Activated T-helper 1 cell treated with anti-CD3 and anti-CD28 coated beads, Interleukin-12 subunit alpha, Interleukin-12 subunit beta, Interleukin-2, Interleukin-4 antibody, amounts not matched to agents 30 ng/mL and 10 ng/mL and 1 ng/mL, durations not matched to agents 14 hours and 24 hours and 36 hours (primary cell): ENCODE measurements around the gene DET1. TPM values are rescaled to one million over a fixed set of nuclear protein-coding genes. Genes with fewer than 3 reads are reported as not detected.
A peak's percentile ranks its signal among the peaks of the same experiment; 100 is the strongest.

ENCODE experiments used
- DNase-seq: peaks from one replicate; pipeline ENCODE4 v3.0.0; 2021; ENCODE audit warnings: low spot score
- H3K27ac Mint-ChIP-seq: one replicate; pipeline ENCODE4 v1.8.0; 2021; ENCODE audit warnings: mild to moderate bottlenecking, mixed read lengths
- H3K27me3 Mint-ChIP-seq: one replicate; pipeline ENCODE4 v1.8.0; 2022; ENCODE audit warnings: mild to moderate bottlenecking, moderate library complexity, mixed read lengths; ENCODE audit not compliant: insufficient read depth
- H3K36me3 Mint-ChIP-seq: one replicate; pipeline ENCODE4 v1.8.0; 2021; ENCODE audit warnings: low read depth, mixed read lengths
- H3K4me1 Mint-ChIP-seq: one replicate; pipeline ENCODE4 v1.8.0; 2021; ENCODE audit warnings: low read depth, mixed read lengths
- H3K4me3 Mint-ChIP-seq: one replicate; pipeline ENCODE4 v1.8.0; 2021; ENCODE audit warnings: mild to moderate bottlenecking, moderate library complexity, mixed read lengths
- H3K9me3 Mint-ChIP-seq: one replicate; pipeline ENCODE4 v1.8.0; 2021; ENCODE audit warnings: mixed read lengths
- intact Hi-C: fragments of 100-400 bp; cut with micrococcal nuclease; formaldehyde crosslinking; loops from one replicate; pipeline ENCODE4 v1.15.1; 2024
- total RNA-seq: library from RNA; stranded (reverse); gene quantifications from 2 replicates; pipeline ENCODE4 v1.2.3, GENCODE V29; 2022

Gene DET1
- total RNA-seq, 1 donor from 2014 or later: 1.4 TPM

DNA sequence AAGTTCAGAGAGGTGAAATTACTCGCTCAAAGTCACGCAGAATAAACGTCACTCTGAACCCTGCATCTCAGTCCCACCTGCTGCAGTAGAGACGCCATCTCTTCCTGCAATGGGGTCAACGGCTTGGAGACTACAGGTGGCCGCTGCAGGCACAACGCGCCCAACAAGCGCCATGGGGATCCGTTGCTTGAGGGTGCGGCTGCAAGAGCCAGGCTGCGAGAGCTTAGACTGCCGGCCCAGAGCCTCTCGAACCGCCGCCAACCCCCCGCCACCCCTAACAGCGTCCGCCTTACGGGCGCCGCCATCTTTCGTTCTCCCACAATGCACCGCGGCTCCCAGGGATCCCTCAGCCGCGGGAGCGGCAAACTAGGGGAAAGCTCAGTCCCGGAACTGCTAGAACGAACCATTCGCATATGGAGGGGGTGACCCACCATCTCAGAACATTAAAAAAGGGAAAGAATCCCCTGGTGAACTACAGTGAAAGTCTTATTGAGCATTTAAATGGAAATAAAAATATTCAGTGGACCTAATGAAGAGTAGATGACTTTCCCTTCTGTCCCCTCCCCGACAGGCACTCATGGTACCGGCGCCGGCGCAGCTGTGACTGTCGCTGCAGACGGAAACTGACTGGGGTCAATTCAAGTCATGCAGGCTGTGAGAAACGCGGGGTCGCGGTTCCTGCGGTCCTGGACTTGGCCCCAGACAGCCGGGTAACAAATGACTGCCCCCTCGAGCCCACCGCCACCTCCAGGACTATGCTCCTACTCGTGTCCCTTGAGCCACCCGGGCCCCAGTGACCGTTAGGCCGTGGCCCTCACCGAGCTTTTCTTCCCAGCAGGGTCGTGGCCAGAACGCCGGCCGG lies 79.2 kb downstream of the DET1 start, which contains the start of the genes MRPL46 and MRPS11:
Gene MRPL46 (minus strand): TSS at position 316 of the 862 bp plus-strand sequence. CDS start 11 bp downstream, at position 305.
Gene MRPS11 (plus strand): TSS at position 636 of the 862 bp plus-strand sequence. CDS start 10 bp downstream, at position 646.
- Mint-ChIP-seq H3K27ac (peak within 1 kb of the TSS; percentile 95), H3K27me3 (no peaks in the 10 kb centered on the region)

DNA sequence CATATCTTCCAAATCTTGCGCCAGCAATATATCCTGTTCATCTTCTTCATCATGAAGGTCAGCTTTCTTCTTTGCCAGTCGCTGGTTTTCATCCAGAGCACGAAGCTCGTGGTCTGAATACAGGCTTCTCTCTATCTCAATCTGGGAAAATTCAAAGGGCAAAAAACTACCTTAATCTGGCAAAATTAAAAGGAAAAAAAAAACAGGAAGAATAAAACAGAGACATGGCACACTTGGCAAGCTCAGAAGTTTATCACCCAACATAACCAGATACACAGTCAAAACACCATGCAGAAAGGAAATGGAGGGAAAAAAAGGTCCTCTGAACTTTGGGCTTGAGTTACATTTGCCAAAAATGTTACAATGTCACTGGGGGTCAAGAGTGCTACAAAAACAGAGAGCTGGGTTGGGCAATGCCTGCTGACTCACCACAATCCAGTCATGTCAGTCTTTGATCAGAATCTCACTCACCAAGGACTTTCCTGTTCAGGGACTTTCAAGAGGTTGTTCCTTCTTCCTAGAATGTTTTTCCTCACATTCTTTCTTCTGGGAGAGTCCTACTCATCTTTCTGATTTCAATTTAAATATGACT lies 80.8 kb downstream of the DET1 start:
- no peak for DNase-seq
- H3K9me3 Mint-ChIP-seq: no peaks in the 10 kb centered on the region
- peak overlapping the region; percentile 96 for H3K4me3 Mint-ChIP-seq
- H3K4me1 Mint-ChIP-seq: peaks cover 29% of the 10 kb centered on the region
- peaks cover 23% of the 10 kb centered on the region for H3K36me3 Mint-ChIP-seq
- intact Hi-C loops: no loop called here
- H3K27me3 Mint-ChIP-seq: no peaks in the 10 kb centered on the region
- peak overlapping the region; percentile 95 for H3K27ac Mint-ChIP-seq

More for the DNA sequence above, 79.2 kb downstream of the DET1 start, which contains the start of the genes MRPL46 and MRPS11:
- H3K9me3 Mint-ChIP-seq: no peaks in the 10 kb centered on the region
- H3K4me3 Mint-ChIP-seq: peak within 1 kb of the TSS; percentile 96
- peaks cover 26% of the 10 kb centered on the region for H3K36me3 Mint-ChIP-seq
- peaks cover 37% of the 10 kb centered on the region for H3K4me1 Mint-ChIP-seq
- intact Hi-C loops: loop anchor here (1.0 kb wide), 2 partner anchors 154 to 171 kb away; partner anchors contain the start of gene AEN
- DNase-seq: peak; percentile 86

DNA sequence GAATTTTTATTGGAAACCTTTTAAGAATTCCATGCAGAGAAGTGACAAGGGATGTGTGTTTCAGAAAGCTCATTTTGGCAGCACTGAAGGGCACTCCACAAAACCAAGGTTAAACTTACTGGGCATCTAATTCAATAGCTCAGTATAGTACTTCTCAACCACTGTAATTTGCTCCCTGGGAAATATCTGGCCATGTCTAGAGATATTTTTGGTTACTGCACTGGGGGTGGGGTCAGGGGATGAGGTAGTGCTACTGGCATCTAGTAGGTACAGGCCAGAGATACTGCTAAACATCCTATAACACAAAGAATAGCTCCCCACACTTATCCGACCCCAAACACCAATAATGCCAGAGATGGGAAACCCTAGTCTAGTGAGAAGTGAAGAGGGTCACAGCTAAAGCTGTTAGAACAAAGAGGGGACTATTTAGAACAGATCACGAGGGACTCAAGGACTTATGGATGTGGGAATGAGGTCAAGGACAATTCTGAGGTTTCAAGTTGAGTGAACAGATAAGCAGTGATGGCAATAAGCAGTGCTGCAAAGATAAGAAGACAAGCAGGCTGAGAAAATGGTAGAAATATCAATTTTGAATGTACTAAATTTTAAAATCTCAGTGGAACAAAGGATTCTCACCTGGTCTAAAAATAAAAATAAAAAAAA lies 82.5 kb downstream of the DET1 start:
- no peak overlapping the region for H3K27ac Mint-ChIP-seq
- H3K4me3 Mint-ChIP-seq: no peak overlapping the region
- H3K36me3 Mint-ChIP-seq: peaks cover 33% of the 10 kb centered on the region

More for the DNA sequence above, 82.5 kb downstream of the DET1 start:
- Mint-ChIP-seq H3K4me1 (peaks cover 29% of the 10 kb centered on the region), H3K9me3 (no peaks in the 10 kb centered on the region), H3K27me3 (no peaks in the 10 kb centered on the region)
- no peak for DNase-seq
- intact Hi-C loops: no loop called here

Other genes with a start within 250 kb of the DET1 start
- 47.5 and 49.1 TPM in 2 replicates for gene MRPL46, start 79.3 kb downstream of the DET1 start, total RNA-seq
- 68.3 and 78.0 TPM in 2 replicates for gene MRPS11, start 79.0 kb downstream of the DET1 start, total RNA-seq
- 74.2 and 76.4 TPM in 2 replicates for gene AEN, start 74.7 kb upstream of the DET1 start, total RNA-seq
- gene ISG20, start 92.3 kb upstream of the DET1 start, total RNA-seq: 31.2 and 34.9 TPM in 2 replicates